Measurements from ENCODE around the gene MYH7.

- TF ChIP-seq ZNF23 (tag by site-specific recombination; IDR thresholded peaks at IDR 0.05; ENCODE audit: borderline replicate concordance) (no peak), ZNF530 (tag by site-specific recombination; IDR thresholded peaks at IDR 0.05; ENCODE audit: low read depth) (no peak), ZNF157 (tag by site-specific recombination; IDR thresholded peaks at IDR 0.05) (no peak), CTCF (tag by site-specific recombination; IDR thresholded peaks at IDR 0.05) (no peak), ZNF239 (tag by site-specific recombination; IDR thresholded peaks at IDR 0.05) (no peak), ZBTB10 (tag by site-specific recombination; IDR thresholded peaks at IDR 0.05) (no peak), PRDM10 (tag by site-specific recombination; IDR thresholded peaks at IDR 0.05) (no peak), ZNF777 (tag by site-specific recombination; IDR thresholded peaks at IDR 0.05; ENCODE audit: borderline replicate concordance) (no peak), EGR2 (tag by site-specific recombination; IDR thresholded peaks at IDR 0.05; ENCODE audit: low read depth) (no peak), ZNF768 (tag by site-specific recombination; IDR thresholded peaks at IDR 0.05) (no peak)
These were observed 8.4 kb upstream of the MYH7 start for GRCh38 chr14:23443881-23444280.

All from HEK293 (cell line).